Stomach (tissue), 19 donors: Measurements from ENCODE around the gene TAF4. TPM values are rescaled to one million over a fixed set of nuclear protein-coding genes. Genes with fewer than 3 reads are reported as not detected.
A peak's percentile ranks its signal among the peaks of the same experiment; 100 is the strongest.

Source experiments
- DNase-seq, 2 donors: peaks; one replicate each; pipeline versions ENCODE4 v3.0.0 to v3.0.0-alpha.2; 2013 to 2019
- H3K27ac ChIP-seq, 5 donors: fragments of 200-600 bp in 4 of 5; sonication (generic) in 4 of 5; one replicate each; pipeline ENCODE4 v1.5.1; 2013 to 2019; ENCODE audit warnings: mild to moderate bottlenecking in 1 of 5, moderate library complexity in 1 of 5
- H3K27me3 ChIP-seq, 3 donors: fragments of 200-600 bp; sonication (generic); one replicate each; pipeline ENCODE4 v1.5.1; 2017 to 2019; ENCODE audit warnings: mixed run types in 1 of 3
- H3K36me3 ChIP-seq, 4 donors: fragments of 200-600 bp; sonication (generic); 1 replicate in 3 of 4; 2 replicates in 1 of 4; pipeline ENCODE4 v1.5.1; 2016 to 2019
- H3K4me1 ChIP-seq, 4 donors: fragments of 200-600 bp; sonication (generic); one replicate each; pipeline ENCODE4 v1.5.1; 2016 to 2019
- H3K4me3 ChIP-seq, 4 donors: fragments of 200-600 bp; sonication (generic) in 3 of 4; one replicate each; pipeline ENCODE4 v1.5.1; 2016 to 2019; ENCODE audit warnings: mild to moderate bottlenecking in 1 of 4
- H3K9me3 ChIP-seq, 4 donors: fragments of 200-600 bp; sonication (generic); one replicate each; pipeline ENCODE4 v1.5.1; 2016 to 2019
- EP300 ChIP-seq: sonication (generic); formaldehyde crosslinking; IDR thresholded peaks from one replicate; pipeline ENCODE4 v1.6.1; 2017; ENCODE audit warnings: antibody characterized with exemption
- POLR2A ChIP-seq, 4 donors: fragments of 450-650 bp; IDR thresholded peaks; one replicate each; pipeline ENCODE4 v1.6.1; 2016; ENCODE audit warnings: antibody characterized with exemption in 4 of 4, control low read depth in 2 of 4, mild to moderate bottlenecking in 1 of 4, moderate library complexity in 1 of 4
- POLR2AphosphoS5 ChIP-seq, 3 donors: sonication (generic); formaldehyde crosslinking; IDR thresholded peaks; one replicate each; pipeline ENCODE4 v1.6.1; 2016; ENCODE audit warnings: antibody characterized with exemption in 3 of 3
- WGBS, 5 donors: extraction: QIAGEN DNeasy Blood & Tissue Kit in 3 of 5; methylation state at CpG; one replicate each; pipeline versions ENCODE4 v1.1.5 to v1.1.7; 2013 to 2018; 5-methylcytosine and 5-hydroxymethylcytosine counted together
- intact Hi-C: fragments of 100-400 bp; cut with DNase I; formaldehyde crosslinking; loops from one replicate; pipeline ENCODE4 v1.15.1; 2023; ENCODE audit warnings: low total_unique reads
- long read RNA-seq, 10 donors: transcript quantifications; one replicate each; lab custom pipeline, GENCODE V29; 2026
- polyA plus RNA-seq, 3 donors: library from polyadenylated mRNA; stranded (reverse); fragments of 200-250 nt; gene quantifications; one replicate each; pipeline ENCODE4 v1.2.3, GENCODE V29; 2013
- total RNA-seq, 5 donors: library from RNA; depleted of rRNA; stranded (reverse); fragments of >200 nt; gene quantifications; one replicate each; pipeline versions ENCODE4 v1.1.0 to v1.2.3, GENCODE V29; 2014 to 2016
- TF ChIP-seq, protein P1 (sequence below), 7 experiments: fragments of 450-650 bp in 4 of 7; fragments of 200-600 bp in 3 of 7; sonication (generic) in 3 of 7; IDR thresholded peaks; one replicate each; pipeline ENCODE4 v1.5.1; 2016 to 2019; ENCODE audit warnings: antibody characterized with exemption in 7 of 7, control low read depth in 2 of 7, mild to moderate bottlenecking in 1 of 7
- donor health status: healthy with polysubstance abuse.
- donor health status: Bipolar disorder and iron deficiency.
- donor health status: healthy.

The TAF4 gene, protein sequence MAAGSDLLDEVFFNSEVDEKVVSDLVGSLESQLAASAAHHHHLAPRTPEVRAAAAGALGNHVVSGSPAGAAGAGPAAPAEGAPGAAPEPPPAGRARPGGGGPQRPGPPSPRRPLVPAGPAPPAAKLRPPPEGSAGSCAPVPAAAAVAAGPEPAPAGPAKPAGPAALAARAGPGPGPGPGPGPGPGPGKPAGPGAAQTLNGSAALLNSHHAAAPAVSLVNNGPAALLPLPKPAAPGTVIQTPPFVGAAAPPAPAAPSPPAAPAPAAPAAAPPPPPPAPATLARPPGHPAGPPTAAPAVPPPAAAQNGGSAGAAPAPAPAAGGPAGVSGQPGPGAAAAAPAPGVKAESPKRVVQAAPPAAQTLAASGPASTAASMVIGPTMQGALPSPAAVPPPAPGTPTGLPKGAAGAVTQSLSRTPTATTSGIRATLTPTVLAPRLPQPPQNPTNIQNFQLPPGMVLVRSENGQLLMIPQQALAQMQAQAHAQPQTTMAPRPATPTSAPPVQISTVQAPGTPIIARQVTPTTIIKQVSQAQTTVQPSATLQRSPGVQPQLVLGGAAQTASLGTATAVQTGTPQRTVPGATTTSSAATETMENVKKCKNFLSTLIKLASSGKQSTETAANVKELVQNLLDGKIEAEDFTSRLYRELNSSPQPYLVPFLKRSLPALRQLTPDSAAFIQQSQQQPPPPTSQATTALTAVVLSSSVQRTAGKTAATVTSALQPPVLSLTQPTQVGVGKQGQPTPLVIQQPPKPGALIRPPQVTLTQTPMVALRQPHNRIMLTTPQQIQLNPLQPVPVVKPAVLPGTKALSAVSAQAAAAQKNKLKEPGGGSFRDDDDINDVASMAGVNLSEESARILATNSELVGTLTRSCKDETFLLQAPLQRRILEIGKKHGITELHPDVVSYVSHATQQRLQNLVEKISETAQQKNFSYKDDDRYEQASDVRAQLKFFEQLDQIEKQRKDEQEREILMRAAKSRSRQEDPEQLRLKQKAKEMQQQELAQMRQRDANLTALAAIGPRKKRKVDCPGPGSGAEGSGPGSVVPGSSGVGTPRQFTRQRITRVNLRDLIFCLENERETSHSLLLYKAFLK
- 10 to 100 TPM in 4 of 5 donors, 1 to 10 TPM in 1; 9.5 to 33.9 (median 22.6) TPM for total RNA-seq
- 1 to 10 TPM; 3.2 to 4.3 (median 3.8) TPM for polyA plus RNA-seq
- long read RNA-seq, donor 1, result 0 reads
- long read RNA-seq, donor 2, result 0 reads
- long read RNA-seq, donor 3, partial matches to known transcripts, result 0 of 1 reads
- long read RNA-seq, donor 3, other reads (novel, unspliced or antisense), result 0 of 1 reads
- long read RNA-seq, donor 4, result 0 reads
- long read RNA-seq, donor 5, result 0 reads
- long read RNA-seq, donor 6, partial matches to known transcripts, result 0 of 2 reads
- long read RNA-seq, donor 6, other reads (novel, unspliced or antisense), result 0 of 2 reads
- long read RNA-seq, donor 7, full-length matches to known transcripts, result 1 of 1 reads
- long read RNA-seq, donor 7, partial matches to known transcripts, result 0 of 1 reads
- long read RNA-seq, donor 7, other reads (novel, unspliced or antisense), result 0 of 1 reads
- long read RNA-seq, donor 8, result 0 reads
- long read RNA-seq, donor 9, partial matches to known transcripts, result 0 of 2 reads
- long read RNA-seq, donor 9, other reads (novel, unspliced or antisense), result 0 of 2 reads
- long read RNA-seq, donor 10, result 0 reads

DNA sequence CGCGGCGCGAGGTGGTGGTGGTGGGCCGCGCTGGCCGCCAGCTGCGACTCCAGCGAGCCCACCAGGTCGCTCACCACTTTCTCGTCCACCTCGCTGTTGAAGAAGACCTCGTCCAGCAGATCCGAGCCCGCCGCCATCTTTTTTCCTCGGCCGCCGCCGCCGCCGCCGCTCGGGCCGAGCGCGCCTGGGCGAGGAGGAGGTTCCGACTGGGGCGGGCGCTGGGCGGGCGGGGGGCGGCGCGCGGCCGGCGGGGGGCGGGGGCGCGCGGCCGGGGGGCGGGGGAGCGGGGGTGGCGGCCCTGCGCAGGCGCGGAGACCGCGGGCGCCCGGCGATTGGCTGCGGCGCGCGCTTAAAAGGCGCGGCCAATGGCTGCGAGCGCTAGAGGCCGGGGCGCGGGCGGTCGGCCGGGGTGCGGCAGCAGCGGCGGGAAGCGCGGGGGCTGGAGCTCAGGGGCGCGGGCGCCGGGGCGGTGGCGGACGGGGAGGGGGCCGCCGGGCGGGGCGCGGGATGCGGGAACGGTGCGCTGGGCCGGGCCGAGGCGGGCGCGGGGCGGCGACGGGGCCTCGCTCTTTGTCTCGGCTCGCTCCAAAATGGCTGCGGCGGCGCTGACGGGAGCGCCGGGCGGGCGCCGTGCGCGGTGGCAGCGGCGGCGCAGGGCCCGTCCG lies at the start of gene TAF4:
TSS of gene TAF4 (minus strand) at position 208 of the 665 bp plus-strand sequence. CDS start at position 137, 71 bp downstream.
- H3K4me1 ChIP-seq, result peaks cover 35 to 49% (median 41%) of the 10 kb centered on the region in 4 donors
- 0 to 1% (median 0%) methylated on average over 14 to 108 of the region's 116 CpGs for WGBS, 5 donors
- intact Hi-C loops, result loop anchor here (5.0 kb wide), 2 partner anchors 71 to 336 kb away; no protein-coding TSS in a partner anchor

GRCh38 chr20:62114894-62115293 lies 49.2 kb upstream of the TAF4 start:
- no peak for DNase-seq
- peaks cover 0 to 5% (median 1%) of the 10 kb centered on the region in 4 donors for H3K4me1 ChIP-seq
- peaks cover 8 to 56% (median 47%) of the 10 kb centered on the region in 4 donors for H3K9me3 ChIP-seq
- 26 to 44% (median 33%) methylated on average over 8 of the region's 8 CpGs for WGBS, 5 donors
- H3K27ac ChIP-seq, result no peak overlapping the region
- peaks cover 0 to 77% (median 32%) of the 10 kb centered on the region in 3 donors for H3K27me3 ChIP-seq
- intact Hi-C loops, result no loop called here
- TF ChIP-seq, protein P1, sequence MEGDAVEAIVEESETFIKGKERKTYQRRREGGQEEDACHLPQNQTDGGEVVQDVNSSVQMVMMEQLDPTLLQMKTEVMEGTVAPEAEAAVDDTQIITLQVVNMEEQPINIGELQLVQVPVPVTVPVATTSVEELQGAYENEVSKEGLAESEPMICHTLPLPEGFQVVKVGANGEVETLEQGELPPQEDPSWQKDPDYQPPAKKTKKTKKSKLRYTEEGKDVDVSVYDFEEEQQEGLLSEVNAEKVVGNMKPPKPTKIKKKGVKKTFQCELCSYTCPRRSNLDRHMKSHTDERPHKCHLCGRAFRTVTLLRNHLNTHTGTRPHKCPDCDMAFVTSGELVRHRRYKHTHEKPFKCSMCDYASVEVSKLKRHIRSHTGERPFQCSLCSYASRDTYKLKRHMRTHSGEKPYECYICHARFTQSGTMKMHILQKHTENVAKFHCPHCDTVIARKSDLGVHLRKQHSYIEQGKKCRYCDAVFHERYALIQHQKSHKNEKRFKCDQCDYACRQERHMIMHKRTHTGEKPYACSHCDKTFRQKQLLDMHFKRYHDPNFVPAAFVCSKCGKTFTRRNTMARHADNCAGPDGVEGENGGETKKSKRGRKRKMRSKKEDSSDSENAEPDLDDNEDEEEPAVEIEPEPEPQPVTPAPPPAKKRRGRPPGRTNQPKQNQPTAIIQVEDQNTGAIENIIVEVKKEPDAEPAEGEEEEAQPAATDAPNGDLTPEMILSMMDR (IDR thresholded peaks at IDR 0.05), result no peak
- TF ChIP-seq POLR2AphosphoS5 (IDR thresholded peaks at IDR 0.05) (no peak), POLR2A (IDR thresholded peaks at IDR 0.05) (no peak), EP300 (no peak)
- H3K4me3 ChIP-seq, result no peak overlapping the region
- no peaks in the 10 kb centered on the region for H3K36me3 ChIP-seq

More for the DNA sequence above, at the start of gene TAF4:
- peak within 1 kb of the TSS; percentile 65 to 79 (median 71) for H3K4me3 ChIP-seq
- H3K9me3 ChIP-seq, result no peaks in the 10 kb centered on the region
- H3K27ac ChIP-seq, result peak within 1 kb of the TSS; percentile 90 to 95 (median 91)
- no peak for TF ChIP-seq POLR2A (IDR thresholded peaks at IDR 0.05)
- peak; percentile 82 to 98 (median 98) for TF ChIP-seq POLR2AphosphoS5 (IDR thresholded peaks at IDR 0.05)
- no peak for TF ChIP-seq EP300
- no peaks in the 10 kb centered on the region for H3K27me3 ChIP-seq
- H3K36me3 ChIP-seq, result no peaks in the 10 kb centered on the region
- peak; percentile 81 to 92 for DNase-seq

DNA sequence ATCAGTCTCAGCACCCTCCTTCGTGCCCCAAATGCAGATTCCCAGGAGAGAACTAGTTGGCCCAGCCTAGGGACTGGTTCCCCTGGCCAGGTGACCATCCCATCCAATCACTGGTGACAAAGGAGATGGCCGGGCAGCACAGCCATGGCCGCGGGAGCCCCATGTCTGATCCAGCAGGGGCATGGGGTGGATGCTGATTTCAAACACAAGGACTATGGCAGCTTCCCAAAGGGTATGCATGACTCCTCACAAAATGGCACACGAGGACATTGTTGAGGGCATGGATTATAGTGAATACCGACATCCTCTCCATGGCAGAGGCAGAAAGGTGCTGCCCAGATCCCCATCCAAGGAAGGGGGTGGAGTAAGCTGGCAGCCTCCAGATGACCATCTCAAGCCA lies 46.7 kb upstream of the TAF4 start:
- TF ChIP-seq, protein P1 (IDR thresholded peaks at IDR 0.05), result no peak
- TF ChIP-seq POLR2AphosphoS5 (IDR thresholded peaks at IDR 0.05) (no peak), EP300 (no peak), POLR2A (IDR thresholded peaks at IDR 0.05) (no peak)
- 88 to 96% (median 91%) methylated on average over 5 to 6 of the region's 6 CpGs for WGBS, 5 donors
- Histone ChIP-seq H3K27ac (no peak overlapping the region), H3K27me3 (peaks cover 0 to 52% (median 18%) of the 10 kb centered on the region in 3 donors), H3K4me3 (no peak overlapping the region), H3K9me3 (peaks cover 15 to 81% (median 72%) of the 10 kb centered on the region in 4 donors), H3K36me3 (no peaks in the 10 kb centered on the region), H3K4me1 (peaks cover 0 to 4% (median 0%) of the 10 kb centered on the region in 4 donors)
- intact Hi-C loops, result no loop called here
- DNase-seq, result no peak
